Measurements from ENCODE around the gene FAM3C.
"Not testable (repeated sequence)": the region's sequence is repeated elsewhere in the genome, so short reads cannot be mapped to it uniquely, and the experiment has no call there.

FAM3C gene

GRCh38 chr7:121329191-121330052, 66.7 kb downstream of the FAM3C start:
- peak overlapping the region; percentile 62 for H3K4me3 ChIP-seq (ENCODE audit: low read depth, low read length)
- DNase-seq (ENCODE audit: low read depth): peak; percentile 37
- TF ChIP-seq CTCF (conservative IDR thresholded peaks at IDR 0.05; ENCODE audit: low read depth, low read length): peak; percentile 41

- DNase-seq (ENCODE audit: low read depth): peak; percentile 41
These were observed 67.5 kb downstream of the FAM3C start, which contains the start of gene WNT16 for GRCh38 chr7:121328508-121329190. Gene WNT16, plus strand, starts transcription at chr7:121329000. Its CDS starts 293 bp downstream, at chr7:121329293.

DNA sequence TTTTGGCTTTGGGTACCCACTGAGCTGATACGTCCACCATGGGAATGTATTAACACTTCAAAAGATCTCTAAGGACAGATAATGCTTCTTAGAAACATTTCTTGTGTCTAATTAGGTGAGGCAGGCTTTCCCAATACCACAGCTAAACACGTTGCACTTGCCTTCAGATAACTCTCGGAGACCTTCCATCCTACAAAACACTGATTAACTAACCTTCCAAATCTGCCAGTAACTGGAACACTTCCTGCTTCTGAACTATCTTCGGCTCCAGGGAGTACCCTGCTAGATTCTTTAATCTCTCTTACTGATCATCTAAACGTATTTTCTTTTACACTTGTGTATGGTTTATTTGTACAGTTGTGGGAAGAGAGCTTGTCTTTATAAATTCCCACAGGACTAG, 68.4 kb downstream of the FAM3C start:
- no peak overlapping the region for H3K4me3 ChIP-seq (ENCODE audit: low read depth, low read length)
- TF ChIP-seq CTCF (conservative IDR thresholded peaks at IDR 0.05; ENCODE audit: low read depth, low read length): no peak
- no peak for DNase-seq (ENCODE audit: low read depth)

More at GRCh38 chr7:121328508-121329190, 67.5 kb downstream of the FAM3C start, which contains the start of gene WNT16:
- peak within 1 kb of the TSS; percentile 62 for H3K4me3 ChIP-seq (ENCODE audit: low read depth, low read length)
- TF ChIP-seq CTCF (conservative IDR thresholded peaks at IDR 0.05; ENCODE audit: low read depth, low read length): no peak

GRCh38 chr7:121323515-121324302, 72.4 kb downstream of the FAM3C start:
- no peak overlapping the region for H3K4me3 ChIP-seq (ENCODE audit: low read depth, low read length)
- TF ChIP-seq CTCF (conservative IDR thresholded peaks at IDR 0.05; ENCODE audit: low read depth, low read length): no peak
- no peak for DNase-seq (ENCODE audit: low read depth)

DNA sequence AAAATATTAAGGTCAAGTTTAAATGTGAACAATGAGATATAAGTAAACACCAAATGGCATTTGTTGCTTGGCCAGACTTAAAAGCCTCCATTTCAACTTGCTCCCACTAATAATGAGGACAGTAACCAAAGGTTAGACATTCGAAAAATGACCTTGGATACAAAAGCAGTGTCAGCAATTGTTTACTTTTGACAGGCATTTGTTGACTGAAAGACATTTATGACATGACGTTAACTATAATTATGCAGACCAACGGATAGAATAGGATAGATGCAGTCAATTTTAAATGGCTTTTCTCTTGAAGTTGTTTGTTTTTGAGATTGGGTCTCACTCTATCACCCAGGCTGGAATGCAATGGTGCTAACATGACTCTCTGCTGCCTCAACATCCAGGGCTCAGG, 73.6 kb downstream of the FAM3C start:
- H3K4me3 ChIP-seq (ENCODE audit: low read depth, low read length): no peak overlapping the region
- TF ChIP-seq CTCF (conservative IDR thresholded peaks at IDR 0.05; ENCODE audit: low read depth, low read length): no peak

DNA sequence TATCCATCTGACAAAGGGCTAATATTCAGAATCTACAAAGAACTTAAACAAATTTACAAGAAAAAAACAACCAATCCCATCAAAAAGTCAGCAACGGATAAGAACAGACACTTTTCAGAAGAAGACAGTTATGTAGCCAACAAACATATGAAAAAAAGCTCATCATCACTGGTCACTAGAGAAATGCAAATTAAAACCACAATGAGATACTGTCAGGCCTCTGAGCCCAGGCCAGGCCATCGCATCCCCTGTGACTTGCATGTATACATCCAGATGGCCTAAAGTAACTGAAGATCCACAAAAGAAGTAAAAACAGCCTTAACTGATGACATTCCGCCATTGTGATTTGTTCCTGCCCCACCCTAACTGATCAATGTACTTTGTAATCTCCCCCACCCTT, 80.9 kb downstream of the FAM3C start:
- not testable (repeated sequence) for DNase-seq (ENCODE audit: low read depth); H3K4me3 ChIP-seq (ENCODE audit: low read depth, low read length)

More for the DNA sequence above, 73.6 kb downstream of the FAM3C start:
- DNase-seq (ENCODE audit: low read depth): no peak
